WTC11 (cell line): ENCODE measurements around the gene SIT1. TPM values are rescaled to one million over a fixed set of nuclear protein-coding genes. Genes with fewer than 3 reads are reported as not detected.

ENCODE experiments used
- ATAC-seq: fragments of 200-7000 bp; cut with Tn5 transposase; 2 replicates; pipeline ENCODE4 v1.10.0; 2021; ENCODE audit warnings: mild to moderate bottlenecking, moderate library complexity
- CTCF ChIA-PET: fragments of 300-600 bp; sonication (Branson Sonifier 250); formaldehyde crosslinking; loops from one replicate; lab custom pipeline; 2021; ENCODE audit warnings: antibody characterized with exemption; lab: Charles Lee
- POLR2A ChIA-PET: fragments of 350-600 bp; sonication (Branson Sonifier 250); formaldehyde crosslinking; loops from one replicate; lab custom pipeline; 2021; ENCODE audit warnings: antibody characterized with exemption; lab: Charles Lee
- DNase-seq: peaks from one replicate; pipeline ENCODE4 v3.0.0; 2021; ENCODE audit warnings: low spot score
- H3K27ac Mint-ChIP-seq: 2 replicates; pipeline ENCODE4 v1.8.0; 2021; ENCODE audit warnings: mixed read lengths
- H3K27me3 Mint-ChIP-seq: 2 replicates; pipeline ENCODE4 v1.8.0; 2021; ENCODE audit warnings: low read depth, mild to moderate bottlenecking, moderate library complexity, mixed read lengths
- H3K36me3 Mint-ChIP-seq: 2 replicates; pipeline ENCODE4 v1.8.0; 2021; ENCODE audit warnings: mixed read lengths
- H3K4me1 Mint-ChIP-seq: 2 replicates; pipeline ENCODE4 v1.8.0; 2022; ENCODE audit warnings: mixed read lengths
- H3K4me3 Mint-ChIP-seq: 2 replicates; pipeline ENCODE4 v1.8.0; 2021; ENCODE audit warnings: mild to moderate bottlenecking, moderate library complexity, mixed read lengths
- H3K9me3 Mint-ChIP-seq: 2 replicates; pipeline ENCODE4 v1.8.0; 2021; ENCODE audit warnings: mixed read lengths
- AFF4 ChIP-seq: sonication (generic); formaldehyde crosslinking; IDR thresholded peaks from 2 replicates; pipeline ENCODE4 v1.8.1; 2023; ENCODE audit warnings: mild to moderate bottlenecking, missing genetic modification reagents, borderline replicate concordance
- ATF6 ChIP-seq: sonication (generic); formaldehyde crosslinking; IDR thresholded peaks from 2 replicates; pipeline ENCODE4 v1.8.1; 2023; ENCODE audit warnings: mild to moderate bottlenecking, missing genetic modification reagents
- CDX4 ChIP-seq: fragments of 250-450 bp; sonication (Bioruptor Pico); IDR thresholded peaks from 2 replicates; pipeline ENCODE4 v1.9.0; 2021; ENCODE audit warnings: moderate library complexity, mild to moderate bottlenecking, inconsistent platforms, borderline replicate concordance
- CTCF ChIP-seq: fragments of 200-600 bp; IDR thresholded peaks from 2 replicates; pipeline ENCODE4 v1.8.0; 2022; ENCODE audit warnings: antibody characterized with exemption
- E2F1 ChIP-seq: sonication (generic); formaldehyde crosslinking; IDR thresholded peaks from 2 replicates; pipeline ENCODE4 v1.8.0; 2022; ENCODE audit warnings: mild to moderate bottlenecking, missing genetic modification reagents
- E2F5 ChIP-seq: sonication (generic); formaldehyde crosslinking; IDR thresholded peaks from 2 replicates; pipeline ENCODE4 v1.8.1; 2022; ENCODE audit warnings: mild to moderate bottlenecking, moderate library complexity, missing genetic modification reagents
- FOXJ3 ChIP-seq: sonication (generic); formaldehyde crosslinking; IDR thresholded peaks from 2 replicates; pipeline ENCODE4 v1.9.0; 2021; ENCODE audit warnings: missing genetic modification reagents, mild to moderate bottlenecking, borderline replicate concordance
- FOXK1 ChIP-seq: sonication (generic); formaldehyde crosslinking; IDR thresholded peaks from 2 replicates; pipeline ENCODE4 v1.8.0; 2022; ENCODE audit warnings: mild to moderate bottlenecking, moderate library complexity, missing genetic modification reagents
- HMGXB4 ChIP-seq: sonication (generic); formaldehyde crosslinking; IDR thresholded peaks from 2 replicates; pipeline ENCODE4 v1.8.1; 2023; ENCODE audit warnings: mild to moderate bottlenecking, moderate library complexity, missing genetic modification reagents
- MYBL2 ChIP-seq: sonication (generic); formaldehyde crosslinking; IDR thresholded peaks from 2 replicates; pipeline ENCODE4 v1.8.1; 2023; ENCODE audit warnings: mild to moderate bottlenecking, moderate library complexity, missing genetic modification reagents
- SOX15 ChIP-seq: fragments of 250-450 bp; sonication (Bioruptor Pico); IDR thresholded peaks from 2 replicates; pipeline ENCODE4 v1.9.0; 2021; ENCODE audit warnings: mild to moderate bottlenecking
- ZMAT4 ChIP-seq: fragments of 250-450 bp; sonication (Bioruptor Pico); IDR thresholded peaks from 2 replicates; pipeline ENCODE4 v1.9.0; 2021; ENCODE audit warnings: mild to moderate bottlenecking
- ZNF138 ChIP-seq: sonication (generic); formaldehyde crosslinking; conservative IDR thresholded peaks from 2 replicates; pipeline ENCODE4 v1.8.1; 2022; ENCODE audit warnings: mild to moderate bottlenecking, moderate library complexity, missing genetic modification reagents
- ZNF317 ChIP-seq: sonication (generic); formaldehyde crosslinking; IDR thresholded peaks from 2 replicates; pipeline ENCODE4 v1.8.1; 2023; ENCODE audit warnings: low read depth, mild to moderate bottlenecking, moderate library complexity, missing genetic modification reagents, borderline replicate concordance
- ZNF416 ChIP-seq: fragments of 250-450 bp; sonication (Bioruptor Pico); IDR thresholded peaks from 2 replicates; pipeline ENCODE4 v1.9.0; 2021; ENCODE audit warnings: mild to moderate bottlenecking, inconsistent platforms
- ZNF423 ChIP-seq: fragments of 250-450 bp; sonication (Bioruptor Pico); IDR thresholded peaks from 2 replicates; pipeline ENCODE4 v2.1.2; 2022; ENCODE audit warnings: mild to moderate bottlenecking, moderate library complexity
- ZNF671 ChIP-seq: fragments of 250-450 bp; sonication (Bioruptor Pico); IDR thresholded peaks from 2 replicates; pipeline ENCODE4 v1.8.0; 2021; ENCODE audit warnings: mild to moderate bottlenecking
- total RNA-seq: library from RNA; stranded (reverse); gene quantifications from 3 replicates; pipeline ENCODE4 v1.2.3, GENCODE V29; 2021

SIT1 gene
- total RNA-seq, 1 experiment from 2014 or later: 4.1 TPM

GRCh38 chr9:35628389-35628991 lies 22.2 kb downstream of the SIT1 start (continued):
- no peak for TF ChIP-seq ATF6 (CRISPR knock-in tag)

- H3K27ac Mint-ChIP-seq: no peak overlapping the region
- POLR2A ChIA-PET: no interaction called here
- CTCF ChIA-PET: interaction anchor here (1.0 to 2.2 kb wide), 3 partner anchors 16 to 109 kb away, joined by 3 to 6 read pairs (median 3); no protein-coding TSS in a partner anchor
These were observed 23.2 kb downstream of the SIT1 start for GRCh38 chr9:35627575-35627974.

More at GRCh38 chr9:35627575-35627974, 23.2 kb downstream of the SIT1 start:
- Mint-ChIP-seq H3K36me3 (no peaks in the 10 kb centered on the region), H3K9me3 (no peaks in the 10 kb centered on the region)
- TF ChIP-seq HMGXB4 (CRISPR knock-in tag) (no peak), ZMAT4 (CRISPR knock-in tag) (no peak), CTCF (no peak), FOXK1 (CRISPR knock-in tag) (no peak), MYBL2 (CRISPR knock-in tag) (no peak), ATF6 (CRISPR knock-in tag) (no peak), SOX15 (no peak), FOXJ3 (CRISPR knock-in tag) (no peak), E2F5 (CRISPR knock-in tag) (no peak), ZNF416 (CRISPR knock-in tag) (no peak), ZNF423 (CRISPR knock-in tag) (no peak), ZNF671 (CRISPR knock-in tag) (no peak), AFF4 (CRISPR knock-in tag) (no peak), ZNF317 (CRISPR knock-in tag) (no peak), ZNF138 (CRISPR knock-in tag) (no peak), CDX4 (no peak), E2F1 (CRISPR knock-in tag) (no peak)
- TF ChIP-seq, all 79 proteins: peak for 0
- no peak for ATAC-seq
- H3K4me3 Mint-ChIP-seq: no peak overlapping the region
- H3K27me3 Mint-ChIP-seq: peaks cover 4% of the 10 kb centered on the region
- no peaks in the 10 kb centered on the region for H3K4me1 Mint-ChIP-seq
- no peak for DNase-seq
